WTC11 (cell line): ENCODE measurements around the gene NOC3L. TPM values are rescaled to one million over a fixed set of nuclear protein-coding genes. Genes with fewer than 3 reads are reported as not detected.

Experiments used
- ATAC-seq: fragments of 200-7000 bp; cut with Tn5 transposase; 2 replicates; pipeline ENCODE4 v1.10.0; 2021; ENCODE audit warnings: mild to moderate bottlenecking, moderate library complexity
- CTCF ChIA-PET: fragments of 300-600 bp; sonication (Branson Sonifier 250); formaldehyde crosslinking; loops from one replicate; lab custom pipeline; 2021; ENCODE audit warnings: antibody characterized with exemption; lab: Charles Lee
- POLR2A ChIA-PET: fragments of 350-600 bp; sonication (Branson Sonifier 250); formaldehyde crosslinking; loops from one replicate; lab custom pipeline; 2021; ENCODE audit warnings: antibody characterized with exemption; lab: Charles Lee
- DNase-seq: peaks from one replicate; pipeline ENCODE4 v3.0.0; 2021; ENCODE audit warnings: low spot score
- H3K27ac Mint-ChIP-seq: 2 replicates; pipeline ENCODE4 v1.8.0; 2021; ENCODE audit warnings: mixed read lengths
- H3K27me3 Mint-ChIP-seq: 2 replicates; pipeline ENCODE4 v1.8.0; 2021; ENCODE audit warnings: low read depth, mild to moderate bottlenecking, moderate library complexity, mixed read lengths
- H3K36me3 Mint-ChIP-seq: 2 replicates; pipeline ENCODE4 v1.8.0; 2021; ENCODE audit warnings: mixed read lengths
- H3K4me1 Mint-ChIP-seq: 2 replicates; pipeline ENCODE4 v1.8.0; 2022; ENCODE audit warnings: mixed read lengths
- H3K4me3 Mint-ChIP-seq: 2 replicates; pipeline ENCODE4 v1.8.0; 2021; ENCODE audit warnings: mild to moderate bottlenecking, moderate library complexity, mixed read lengths
- H3K9me3 Mint-ChIP-seq: 2 replicates; pipeline ENCODE4 v1.8.0; 2021; ENCODE audit warnings: mixed read lengths
- AFF4 ChIP-seq: sonication (generic); formaldehyde crosslinking; IDR thresholded peaks from 2 replicates; pipeline ENCODE4 v1.8.1; 2023; ENCODE audit warnings: mild to moderate bottlenecking, missing genetic modification reagents, borderline replicate concordance
- ATF6 ChIP-seq: sonication (generic); formaldehyde crosslinking; IDR thresholded peaks from 2 replicates; pipeline ENCODE4 v1.8.1; 2023; ENCODE audit warnings: mild to moderate bottlenecking, missing genetic modification reagents
- CBFB ChIP-seq: sonication (generic); formaldehyde crosslinking; IDR thresholded peaks from 2 replicates; pipeline ENCODE4 v1.8.1; 2022; ENCODE audit warnings: mild to moderate bottlenecking, low read depth, missing genetic modification reagents
- CDX4 ChIP-seq: fragments of 250-450 bp; sonication (Bioruptor Pico); IDR thresholded peaks from 2 replicates; pipeline ENCODE4 v1.9.0; 2021; ENCODE audit warnings: moderate library complexity, mild to moderate bottlenecking, inconsistent platforms, borderline replicate concordance
- CREB1 ChIP-seq: sonication (generic); formaldehyde crosslinking; IDR thresholded peaks from 2 replicates; pipeline ENCODE4 v1.8.0; 2023; ENCODE audit warnings: mild to moderate bottlenecking, missing genetic modification reagents
- CREM ChIP-seq: sonication (generic); formaldehyde crosslinking; IDR thresholded peaks from 2 replicates; pipeline ENCODE4 v1.8.1; 2022; ENCODE audit warnings: mild to moderate bottlenecking, missing genetic modification reagents, moderate library complexity
- ETV6 ChIP-seq: sonication (generic); formaldehyde crosslinking; IDR thresholded peaks from 2 replicates; pipeline ENCODE4 v1.8.1; 2022; ENCODE audit warnings: mild to moderate bottlenecking, missing genetic modification reagents
- FOXK1 ChIP-seq: sonication (generic); formaldehyde crosslinking; IDR thresholded peaks from 2 replicates; pipeline ENCODE4 v1.8.0; 2022; ENCODE audit warnings: mild to moderate bottlenecking, moderate library complexity, missing genetic modification reagents
- FOXP1 ChIP-seq: sonication (generic); formaldehyde crosslinking; IDR thresholded peaks from 2 replicates; pipeline ENCODE4 v1.8.0; 2022; ENCODE audit warnings: missing genetic modification reagents, mild to moderate bottlenecking, moderate library complexity, borderline replicate concordance
- IRF1 ChIP-seq: sonication (generic); formaldehyde crosslinking; IDR thresholded peaks from 2 replicates; pipeline ENCODE4 v1.8.0; 2023; ENCODE audit warnings: missing genetic modification reagents
- JAZF1 ChIP-seq: fragments of 250-450 bp; sonication (Bioruptor Pico); IDR thresholded peaks from 2 replicates; pipeline ENCODE4 v1.9.0; 2021; ENCODE audit warnings: moderate library complexity, mild to moderate bottlenecking, inconsistent platforms
- NFE2L1 ChIP-seq: sonication (generic); formaldehyde crosslinking; IDR thresholded peaks from 2 replicates; pipeline ENCODE4 v1.8.1; 2023; ENCODE audit warnings: missing genetic modification reagents
- NR1H2 ChIP-seq: sonication (generic); formaldehyde crosslinking; IDR thresholded peaks from 2 replicates; pipeline ENCODE4 v1.9.0; 2021; ENCODE audit warnings: mild to moderate bottlenecking, moderate library complexity, missing genetic modification reagents
- SMAD4 ChIP-seq: sonication (generic); formaldehyde crosslinking; IDR thresholded peaks from 2 replicates; pipeline ENCODE4 v1.8.0; 2022; ENCODE audit warnings: mild to moderate bottlenecking, missing genetic modification reagents
- SOX15 ChIP-seq: fragments of 250-450 bp; sonication (Bioruptor Pico); IDR thresholded peaks from 2 replicates; pipeline ENCODE4 v1.9.0; 2021; ENCODE audit warnings: mild to moderate bottlenecking
- TEAD4 ChIP-seq: sonication (generic); formaldehyde crosslinking; IDR thresholded peaks from 2 replicates; pipeline ENCODE4 v1.8.0; 2022; ENCODE audit warnings: mild to moderate bottlenecking, missing genetic modification reagents
- USF2 ChIP-seq: sonication (generic); formaldehyde crosslinking; IDR thresholded peaks from 2 replicates; pipeline ENCODE4 v1.8.1; 2023; ENCODE audit warnings: mild to moderate bottlenecking, missing genetic modification reagents, moderate library complexity
- ZMAT4 ChIP-seq: fragments of 250-450 bp; sonication (Bioruptor Pico); IDR thresholded peaks from 2 replicates; pipeline ENCODE4 v1.9.0; 2021; ENCODE audit warnings: mild to moderate bottlenecking
- ZNF281 ChIP-seq: sonication (generic); formaldehyde crosslinking; IDR thresholded peaks from 2 replicates; pipeline ENCODE4 v1.8.0; 2023; ENCODE audit warnings: mild to moderate bottlenecking, missing genetic modification reagents
- ZNF423 ChIP-seq: fragments of 250-450 bp; sonication (Bioruptor Pico); IDR thresholded peaks from 2 replicates; pipeline ENCODE4 v2.1.2; 2022; ENCODE audit warnings: mild to moderate bottlenecking, moderate library complexity
- ZSCAN18 ChIP-seq: fragments of 250-450 bp; sonication (Bioruptor Pico); IDR thresholded peaks from 2 replicates; pipeline ENCODE4 v2.1.2; 2022; ENCODE audit warnings: mild to moderate bottlenecking, moderate library complexity
- total RNA-seq: library from RNA; stranded (reverse); gene quantifications from 3 replicates; pipeline ENCODE4 v1.2.3, GENCODE V29; 2021

The NOC3L gene
- total RNA-seq, 1 experiment from 2014 or later: 26.1 TPM

GRCh38 chr10:94286901-94287300 lies 75.8 kb downstream of the NOC3L start (continued):
- TF ChIP-seq ZSCAN18 (no peak), IRF1 (CRISPR knock-in tag) (no peak), TEAD4 (CRISPR knock-in tag) (no peak), SMAD4 (CRISPR knock-in tag) (no peak), CREB1 (CRISPR knock-in tag) (no peak)

- POLR2A ChIA-PET: no interaction called here
- CTCF ChIA-PET: interaction anchor here (0.6 to 2.5 kb wide), 3 partner anchors 35 to 394 kb away, joined by 4 to 7 read pairs (median 6); no protein-coding TSS in a partner anchor
- no peak for TF ChIP-seq FOXK1 (CRISPR knock-in tag)
- TF ChIP-seq AFF4: no peak
- TF ChIP-seq ATF6 (CRISPR knock-in tag): no peak
- TF ChIP-seq TEAD4 (CRISPR knock-in tag): no peak
- TF ChIP-seq JAZF1 (CRISPR knock-in tag): no peak
- no peak for TF ChIP-seq SOX15 (CRISPR knock-in tag)
- no peak for TF ChIP-seq SMAD4 (CRISPR knock-in tag)
- no peak for TF ChIP-seq CDX4 (CRISPR knock-in tag)
- no peak for TF ChIP-seq ZNF281 (CRISPR knock-in tag)
- TF ChIP-seq NR1H2 (CRISPR knock-in tag): no peak
- no peak for TF ChIP-seq ZNF423 (CRISPR knock-in tag)
- TF ChIP-seq CBFB (CRISPR knock-in tag): no peak
- TF ChIP-seq ETV6 (CRISPR knock-in tag): no peak
- no peak for TF ChIP-seq ZMAT4 (CRISPR knock-in tag)
- no peak for TF ChIP-seq NFE2L1
- TF ChIP-seq CREM (CRISPR knock-in tag): no peak
- no peak for TF ChIP-seq FOXP1 (CRISPR knock-in tag)
- TF ChIP-seq USF2: no peak
- H3K27ac Mint-ChIP-seq: no peak overlapping the region
- H3K9me3 Mint-ChIP-seq: no peaks in the 10 kb centered on the region
- no peak overlapping the region for H3K4me3 Mint-ChIP-seq
- DNase-seq (no peak), ATAC-seq (no peak)
- no peaks in the 10 kb centered on the region; the same call in 1 of the 2 replicates for H3K27me3 Mint-ChIP-seq
- no peaks in the 10 kb centered on the region for H3K36me3 Mint-ChIP-seq
- peaks cover 20% of the 10 kb centered on the region for H3K4me1 Mint-ChIP-seq
Measured at GRCh38 chr10:94285271-94285670, 77.5 kb downstream of the NOC3L start.
